Activated T-cell treated with anti-CD3 and anti-CD28 coated beads, Interleukin-2, amount 50 U/mL, for 1 hour (primary cell): ENCODE measurements around the gene PTHLH.

Source experiments
- DNase-seq: peaks from one replicate; pipeline ENCODE4 v3.0.0-alpha.2; 2020

PTHLH gene

GRCh38 chr12:27972721-27973120 is at the start of gene PTHLH:
Gene PTHLH, minus strand, starts transcription at chr12:27972733. Its CDS starts 3,239 bp downstream, at chr12:27969494.
- no peak for DNase-seq

- DNase-seq, result no peak
These were observed 49.2 kb upstream of the PTHLH start for GRCh38 chr12:28021704-28022103.

- DNase-seq, result no peak
These were observed 45.3 kb upstream of the PTHLH start for GRCh38 chr12:28017873-28018255.

GRCh38 chr12:28017126-28017872 is 44.8 kb upstream of the PTHLH start:
- DNase-seq, result no peak

- no peak for DNase-seq
These were observed 42.6 kb upstream of the PTHLH start for GRCh38 chr12:28015165-28015564.

GRCh38 chr12:28014196-28014595 is 41.7 kb upstream of the PTHLH start:
- DNase-seq, result no peak

GRCh38 chr12:28012333-28012918 is 39.9 kb upstream of the PTHLH start:
- no peak for DNase-seq

GRCh38 chr12:28010036-28010435 is 37.5 kb upstream of the PTHLH start:
- no peak for DNase-seq

GRCh38 chr12:27999970-28000369 is 27.4 kb upstream of the PTHLH start:
- no peak for DNase-seq

- no peak for DNase-seq
These were observed 27.0 kb upstream of the PTHLH start for GRCh38 chr12:27999521-27999920.

GRCh38 chr12:27998658-27999057 is 26.1 kb upstream of the PTHLH start:
- no peak for DNase-seq

GRCh38 chr12:27998170-27998569 is 25.6 kb upstream of the PTHLH start:
- no peak for DNase-seq

GRCh38 chr12:27996761-27997160 is 24.2 kb upstream of the PTHLH start:
- DNase-seq, result no peak

- DNase-seq, result no peak
These were observed 22.9 kb upstream of the PTHLH start for GRCh38 chr12:27995406-27995805.

GRCh38 chr12:27988594-27989233 is 16.2 kb upstream of the PTHLH start:
- no peak for DNase-seq

GRCh38 chr12:27987331-27987730 is 14.8 kb upstream of the PTHLH start:
- no peak for DNase-seq

- DNase-seq, result no peak
These were observed 11.7 kb upstream of the PTHLH start for GRCh38 chr12:27984275-27984674.

GRCh38 chr12:27982951-27983350 is 10.4 kb upstream of the PTHLH start:
- DNase-seq, result no peak

GRCh38 chr12:27982385-27982784 is 9.9 kb upstream of the PTHLH start:
- no peak for DNase-seq

- no peak for DNase-seq
These were observed 9.3 kb upstream of the PTHLH start for GRCh38 chr12:27981874-27982273.

GRCh38 chr12:27979145-27979544 is 6.6 kb upstream of the PTHLH start:
- no peak for DNase-seq

- DNase-seq, result no peak
These were observed 2.9 kb upstream of the PTHLH start for GRCh38 chr12:27975222-27976136.

- no peak for DNase-seq
These were observed 2.2 kb upstream of the PTHLH start for GRCh38 chr12:27974735-27975221.
